Gastrocnemius medialis (tissue), 4 donors: ENCODE results near the gene NR1H4.
"Not testable (repeated sequence)": the region's sequence is repeated elsewhere in the genome, so short reads cannot be mapped to it uniquely, and the experiment has no call there.

Experiments
- CTCF ChIP-seq, 5 experiments: fragments of 450-650 bp in 3 of 5; fragments of 200-600 bp in 2 of 5; sonication (generic) in 2 of 5; IDR thresholded peaks in 4 of 5; conservative IDR thresholded peaks in 1 of 5; 1 replicate in 4 of 5; 2 replicates in 1 of 5; pipeline ENCODE4 v1.5.1; 2016 to 2019; ENCODE audit warnings: antibody characterized with exemption in 5 of 5, mild to moderate bottlenecking in 3 of 5, moderate library complexity in 3 of 5
- POLR2A ChIP-seq, 2 donors: fragments of 450-650 bp; IDR thresholded peaks; one replicate each; pipeline ENCODE4 v1.6.1; 2017; ENCODE audit warnings: antibody characterized with exemption in 2 of 2, mild to moderate bottlenecking in 2 of 2, moderate library complexity in 2 of 2

DNA sequence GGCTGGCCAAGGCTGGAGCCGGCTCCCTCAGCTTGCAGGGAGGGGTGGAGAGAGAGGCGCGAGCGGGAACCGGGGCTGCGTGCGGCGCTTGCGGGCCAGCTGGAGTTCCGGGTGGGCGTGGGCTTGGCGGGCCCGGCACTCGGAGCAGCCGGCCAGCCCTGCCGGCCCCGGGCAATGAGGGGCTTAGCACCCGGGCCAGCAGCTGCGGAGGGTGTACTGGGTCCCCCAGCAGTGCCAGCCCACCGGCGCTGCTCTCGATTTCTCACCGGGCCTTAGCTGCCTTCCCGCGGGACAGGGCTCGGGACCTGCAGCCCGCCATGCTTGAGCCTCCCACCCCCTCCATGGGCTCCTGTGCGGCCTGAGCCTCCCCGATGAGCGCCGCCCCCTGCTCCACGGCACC lies 43.4 kb upstream of the NR1H4 start:
- TF ChIP-seq POLR2A (IDR thresholded peaks at IDR 0.05); CTCF (IDR thresholded peaks at IDR 0.05 in 4 of 5, conservative IDR thresholded peaks at IDR 0.05 in 1 of 5): not testable (repeated sequence)
